ENCODE measurements around the gene TTC33.
"Not testable (repeated sequence)": the region's sequence is repeated elsewhere in the genome, so short reads cannot be mapped to it uniquely, and the experiment has no call there.

Gene TTC33

GRCh38 chr5:40755407-40756365 is at the start of gene TTC33:
Gene TTC33 (minus strand): TSS chr5:40755961. CDS start chr5:40747018, 8,943 bp downstream.
- H3K4me3 ChIP-seq (ENCODE audit: low read depth in 1 of 5, low read length in 5 of 5) = peak within 1 kb of the TSS; percentile 94 to 98 (median 95)
- H3K9me3 ChIP-seq (ENCODE audit: control insufficient read depth in 5 of 5, low read length in 5 of 5) = no peaks in the 10 kb centered on the region
- no peaks in the 10 kb centered on the region for H3K36me3 ChIP-seq (ENCODE audit: control insufficient read depth in 5 of 5, insufficient read depth in 5 of 5, low read length in 5 of 5)
- peak within 1 kb of the TSS; percentile 97 for H3K27ac ChIP-seq (ENCODE audit: low read depth, low read length)
- H3K4me1 ChIP-seq (ENCODE audit: control insufficient read depth in 5 of 5, insufficient read depth in 5 of 5, low read length in 5 of 5) = peaks cover 2 to 19% (median 9%) of the 10 kb centered on the region in 5 donors
- peak within 1 kb of the TSS; percentile 93 to 99 (median 97) for H3K9ac ChIP-seq (ENCODE audit: low read length in 5 of 5)
- H3K27me3 ChIP-seq (ENCODE audit: control insufficient read depth in 5 of 5, insufficient read depth in 4 of 5, low read length in 5 of 5) = no peaks in the 10 kb centered on the region

- H3K36me3 ChIP-seq (ENCODE audit: control insufficient read depth in 5 of 5, insufficient read depth in 5 of 5, low read length in 5 of 5) = no peaks in the 10 kb centered on the region
- no peaks in the 10 kb centered on the region for H3K27me3 ChIP-seq (ENCODE audit: control insufficient read depth in 5 of 5, insufficient read depth in 4 of 5, low read length in 5 of 5)
- H3K9ac ChIP-seq (ENCODE audit: low read length in 5 of 5) = no peak overlapping the region
- peaks cover 0 to 15% (median 11%) of the 10 kb centered on the region in 5 donors for H3K4me1 ChIP-seq (ENCODE audit: control insufficient read depth in 5 of 5, insufficient read depth in 5 of 5, low read length in 5 of 5)
- H3K4me3 ChIP-seq (ENCODE audit: low read depth in 1 of 5, low read length in 5 of 5) = no peak overlapping the region
- no peak overlapping the region for H3K27ac ChIP-seq (ENCODE audit: low read depth, low read length)
- H3K9me3 ChIP-seq (ENCODE audit: control insufficient read depth in 5 of 5, low read length in 5 of 5) = no peaks in the 10 kb centered on the region
Measured at GRCh38 chr5:40801771-40802562, 46.2 kb upstream of the TTC33 start.

- no peaks in the 10 kb centered on the region for H3K9me3 ChIP-seq (ENCODE audit: control insufficient read depth in 5 of 5, low read length in 5 of 5)
- no peak overlapping the region for H3K27ac ChIP-seq (ENCODE audit: low read depth, low read length)
- peak overlapping the region in 1 of 5 donors; percentile 82 for H3K9ac ChIP-seq (ENCODE audit: low read length in 5 of 5)
- H3K4me3 ChIP-seq (ENCODE audit: low read depth in 1 of 5, low read length in 5 of 5) = no peak overlapping the region
- no peaks in the 10 kb centered on the region for H3K36me3 ChIP-seq (ENCODE audit: control insufficient read depth in 5 of 5, insufficient read depth in 5 of 5, low read length in 5 of 5)
- H3K4me1 ChIP-seq (ENCODE audit: control insufficient read depth in 5 of 5, insufficient read depth in 5 of 5, low read length in 5 of 5) = peaks cover 0 to 31% (median 27%) of the 10 kb centered on the region in 5 donors
- no peaks in the 10 kb centered on the region for H3K27me3 ChIP-seq (ENCODE audit: control insufficient read depth in 5 of 5, insufficient read depth in 4 of 5, low read length in 5 of 5)
Measured at GRCh38 chr5:40799258-40799657, 43.5 kb upstream of the TTC33 start.

- Histone ChIP-seq H3K9ac (ENCODE audit: low read length in 5 of 5) (peak overlapping the region in 4 of 5 donors; percentile 61 to 93 (median 72)), H3K4me1 (ENCODE audit: control insufficient read depth in 5 of 5, insufficient read depth in 5 of 5, low read length in 5 of 5) (peaks cover 0 to 31% (median 27%) of the 10 kb centered on the region in 5 donors), H3K27ac (ENCODE audit: low read depth, low read length) (peak overlapping the region; percentile 69), H3K9me3 (ENCODE audit: control insufficient read depth in 5 of 5, low read length in 5 of 5) (no peaks in the 10 kb centered on the region), H3K36me3 (ENCODE audit: control insufficient read depth in 5 of 5, insufficient read depth in 5 of 5, low read length in 5 of 5) (no peaks in the 10 kb centered on the region), H3K27me3 (ENCODE audit: control insufficient read depth in 5 of 5, insufficient read depth in 4 of 5, low read length in 5 of 5) (no peaks in the 10 kb centered on the region), H3K4me3 (ENCODE audit: low read depth in 1 of 5, low read length in 5 of 5) (peak overlapping the region; percentile 81 to 96 (median 90))
Measured at GRCh38 chr5:40798801-40799210, 43.0 kb upstream of the TTC33 start.

- peak within 1 kb of the TSS; percentile 73 to 93 (median 77) for H3K9ac ChIP-seq (ENCODE audit: low read length in 5 of 5)
- H3K4me3 ChIP-seq (ENCODE audit: low read depth in 1 of 5, low read length in 5 of 5) = peak within 1 kb of the TSS; percentile 81 to 96 (median 92)
- H3K9me3 ChIP-seq (ENCODE audit: control insufficient read depth in 5 of 5, low read length in 5 of 5) = no peaks in the 10 kb centered on the region
- peaks cover 0 to 31% (median 27%) of the 10 kb centered on the region in 5 donors for H3K4me1 ChIP-seq (ENCODE audit: control insufficient read depth in 5 of 5, insufficient read depth in 5 of 5, low read length in 5 of 5)
- peak within 1 kb of the TSS; percentile 69 for H3K27ac ChIP-seq (ENCODE audit: low read depth, low read length)
- H3K36me3 ChIP-seq (ENCODE audit: control insufficient read depth in 5 of 5, insufficient read depth in 5 of 5, low read length in 5 of 5) = no peaks in the 10 kb centered on the region
- H3K27me3 ChIP-seq (ENCODE audit: control insufficient read depth in 5 of 5, insufficient read depth in 4 of 5, low read length in 5 of 5) = no peaks in the 10 kb centered on the region
Measured at GRCh38 chr5:40798012-40798800, 42.4 kb upstream of the TTC33 start, which contains the start of gene PRKAA1. Gene PRKAA1 (minus strand): TSS chr5:40798374. CDS start chr5:40798189, 185 bp downstream.

DNA sequence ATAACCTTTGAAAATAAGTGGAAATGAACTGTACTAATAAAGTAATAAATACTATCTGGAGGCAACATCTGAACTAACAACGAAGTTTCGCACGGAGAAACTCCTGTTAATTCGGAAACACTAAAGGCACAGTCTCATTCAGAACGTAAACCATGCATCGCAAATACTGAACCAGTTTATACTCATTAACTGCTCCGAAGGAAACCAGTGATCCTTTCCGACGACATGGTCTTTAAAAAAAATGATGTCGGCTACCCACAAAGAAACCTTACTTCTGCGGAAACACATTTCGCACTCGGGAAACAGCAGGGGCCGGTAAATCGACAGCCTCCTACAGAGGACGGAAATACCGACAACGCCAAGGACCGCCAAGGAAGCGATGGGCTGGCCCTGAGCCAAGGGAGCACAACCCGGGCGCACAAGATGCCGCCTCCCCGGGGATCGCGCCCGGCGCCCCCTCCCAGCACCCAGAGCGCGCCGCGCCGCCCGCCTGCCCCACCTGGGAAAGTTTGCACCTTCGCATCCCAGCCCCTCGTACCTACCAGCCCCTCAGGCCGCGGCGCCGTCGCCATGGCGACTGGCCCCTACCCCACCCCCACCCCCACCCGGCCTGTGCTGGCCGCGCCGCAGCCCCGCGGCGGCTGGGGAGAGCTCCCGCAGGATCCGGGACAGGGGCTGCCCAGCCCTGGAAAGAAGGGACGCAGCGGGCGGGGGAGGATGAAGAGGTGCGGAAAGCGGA is 41.7 kb upstream of the TTC33 start:
- Histone ChIP-seq H3K27me3 (ENCODE audit: control insufficient read depth in 5 of 5, insufficient read depth in 4 of 5, low read length in 5 of 5) (no peaks in the 10 kb centered on the region), H3K9ac (ENCODE audit: low read length in 5 of 5) (peak overlapping the region; percentile 48 to 82 (median 75)), H3K27ac (ENCODE audit: low read depth, low read length) (peak overlapping the region; percentile 47), H3K9me3 (ENCODE audit: control insufficient read depth in 5 of 5, low read length in 5 of 5) (no peaks in the 10 kb centered on the region), H3K36me3 (ENCODE audit: control insufficient read depth in 5 of 5, insufficient read depth in 5 of 5, low read length in 5 of 5) (no peaks in the 10 kb centered on the region), H3K4me3 (ENCODE audit: low read depth in 1 of 5, low read length in 5 of 5) (peak overlapping the region; percentile 81 to 92 (median 87)), H3K4me1 (ENCODE audit: control insufficient read depth in 5 of 5, insufficient read depth in 5 of 5, low read length in 5 of 5) (peaks cover 0 to 31% (median 27%) of the 10 kb centered on the region in 5 donors)

DNA sequence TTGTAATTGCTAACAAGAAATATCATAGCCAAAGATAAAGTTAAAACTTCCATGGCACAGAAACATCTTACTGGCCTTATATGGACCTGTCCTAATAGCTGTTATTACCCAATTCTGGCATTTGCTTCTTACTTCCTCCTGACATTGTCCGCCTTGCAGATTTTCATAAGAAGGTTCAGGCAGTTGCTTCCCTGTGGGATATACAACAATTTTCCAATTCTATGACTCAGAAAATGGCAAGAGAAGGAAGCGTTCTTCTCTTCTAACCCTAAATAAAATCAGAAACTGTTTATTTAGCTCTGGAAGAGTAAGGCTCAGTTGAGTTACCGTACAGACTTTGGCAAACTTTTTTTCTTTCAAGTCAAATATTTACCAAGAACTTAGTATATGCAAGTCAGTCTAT is 40.7 kb upstream of the TTC33 start:
- peak overlapping the region in 3 of 5 donors; percentile 73 to 82 (median 75) for H3K9ac ChIP-seq (ENCODE audit: low read length in 5 of 5)
- peak overlapping the region; percentile 81 to 92 (median 87) for H3K4me3 ChIP-seq (ENCODE audit: low read depth in 1 of 5, low read length in 5 of 5)
- peaks cover 0 to 33% (median 31%) of the 10 kb centered on the region in 5 donors for H3K4me1 ChIP-seq (ENCODE audit: control insufficient read depth in 5 of 5, insufficient read depth in 5 of 5, low read length in 5 of 5)
- H3K36me3 ChIP-seq (ENCODE audit: control insufficient read depth in 5 of 5, insufficient read depth in 5 of 5, low read length in 5 of 5) = no peaks in the 10 kb centered on the region
- H3K27ac ChIP-seq (ENCODE audit: low read depth, low read length) = peak overlapping the region; percentile 47
- H3K27me3 ChIP-seq (ENCODE audit: control insufficient read depth in 5 of 5, insufficient read depth in 4 of 5, low read length in 5 of 5) = no peaks in the 10 kb centered on the region
- H3K9me3 ChIP-seq (ENCODE audit: control insufficient read depth in 5 of 5, low read length in 5 of 5) = no peaks in the 10 kb centered on the region

- not testable (repeated sequence) for H3K4me3 ChIP-seq (ENCODE audit: low read depth in 1 of 5, low read length in 5 of 5); H3K9ac ChIP-seq (ENCODE audit: low read length in 5 of 5); H3K9me3 ChIP-seq (ENCODE audit: control insufficient read depth in 5 of 5, low read length in 5 of 5); H3K36me3 ChIP-seq (ENCODE audit: control insufficient read depth in 5 of 5, insufficient read depth in 5 of 5, low read length in 5 of 5); H3K27me3 ChIP-seq (ENCODE audit: control insufficient read depth in 5 of 5, insufficient read depth in 4 of 5, low read length in 5 of 5)
- H3K27ac ChIP-seq (ENCODE audit: low read depth, low read length) = peak overlapping the region; percentile 47
- peaks cover 0 to 42% (median 35%) of the 10 kb centered on the region in 5 donors for H3K4me1 ChIP-seq (ENCODE audit: control insufficient read depth in 5 of 5, insufficient read depth in 5 of 5, low read length in 5 of 5)
Measured at GRCh38 chr5:40794877-40795276, 39.1 kb upstream of the TTC33 start.

DNA sequence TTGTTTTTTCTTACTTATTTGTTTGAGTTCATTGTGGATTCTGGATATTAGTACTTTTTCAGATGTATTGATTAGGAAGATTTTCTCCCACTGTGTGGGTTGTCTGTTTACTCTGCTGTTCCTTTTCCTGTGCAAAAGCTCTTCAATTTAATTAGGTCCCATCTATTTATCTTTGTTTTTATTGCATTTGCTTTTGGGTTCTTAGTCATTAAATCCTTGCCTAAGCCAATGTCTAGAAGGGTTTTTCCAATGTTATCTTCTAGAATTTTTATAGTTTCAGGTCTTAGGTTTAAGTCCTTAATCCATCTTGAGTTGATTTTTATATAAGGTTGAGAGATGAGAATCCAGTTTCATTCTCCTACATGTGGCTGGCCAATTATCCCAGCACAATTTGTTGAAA is 38.6 kb upstream of the TTC33 start:
- H3K9me3 ChIP-seq (ENCODE audit: control insufficient read depth in 5 of 5, low read length in 5 of 5); H3K27ac ChIP-seq (ENCODE audit: low read depth, low read length); H3K27me3 ChIP-seq (ENCODE audit: control insufficient read depth in 5 of 5, insufficient read depth in 4 of 5, low read length in 5 of 5); H3K36me3 ChIP-seq (ENCODE audit: control insufficient read depth in 5 of 5, insufficient read depth in 5 of 5, low read length in 5 of 5); H3K9ac ChIP-seq (ENCODE audit: low read length in 5 of 5); H3K4me3 ChIP-seq (ENCODE audit: low read depth in 1 of 5, low read length in 5 of 5): not testable (repeated sequence)
- peaks cover 0 to 42% (median 35%) of the 10 kb centered on the region in 5 donors for H3K4me1 ChIP-seq (ENCODE audit: control insufficient read depth in 5 of 5, insufficient read depth in 5 of 5, low read length in 5 of 5)

Measured in subcutaneous abdominal adipose tissue (tissue), 5 donors.